GM12878 (cell line): Measurements from ENCODE around the gene TRAF3.

Source experiments
- BACH1 ChIP-seq: fragments of 450-650 bp; IDR thresholded peaks from 2 replicates; pipeline ENCODE4 v1.6.1; 2017; ENCODE audit warnings: mild to moderate bottlenecking, borderline replicate concordance
- EGR1 ChIP-seq, 2 experiments: IDR thresholded peaks; 1 replicate in 1 of 2; 2 replicates in 1 of 2; pipeline ENCODE4 v1.6.1; 2011 to 2012; ENCODE audit warnings: low read depth in 2 of 2, low read length in 2 of 2, borderline replicate concordance in 1 of 2, mild to moderate bottlenecking in 1 of 2, moderate library complexity in 1 of 2
- EP300 ChIP-seq, 2 experiments: fragments of 150-350 bp in 1 of 2; IDR thresholded peaks; 2 replicates each; pipeline ENCODE4 v1.6.1; 2011 to 2012; ENCODE audit warnings: low read depth in 2 of 2, low read length in 2 of 2, borderline replicate concordance in 1 of 2, improper control_type of control experiment in 1 of 2, inconsistent platforms in 1 of 2; ENCODE audit not compliant: control insufficient read depth in 1 of 2
- ESRRA ChIP-seq: IDR thresholded peaks from 2 replicates; pipeline ENCODE4 v1.6.1; 2012; ENCODE audit warnings: mild to moderate bottlenecking, low read length, improper control_type of control experiment
- EZH2 ChIP-seq: IDR thresholded peaks from 2 replicates; pipeline ENCODE4 v1.6.1; 2012; ENCODE audit warnings: low read depth, mild to moderate bottlenecking, control low read depth, inconsistent platforms, low read length, borderline replicate concordance; ENCODE audit not compliant: control insufficient read depth
- FOXM1 ChIP-seq: IDR thresholded peaks from 2 replicates; pipeline ENCODE4 v1.6.1; 2012; ENCODE audit warnings: low read depth, mild to moderate bottlenecking, inconsistent platforms, low read length, moderate library complexity
- HDAC2 ChIP-seq: fragments of 200-600 bp; sonication (generic); IDR thresholded peaks from 2 replicates; pipeline ENCODE4 v1.6.1; 2017
- JUND ChIP-seq: IDR thresholded peaks from 2 replicates; pipeline ENCODE4 v1.6.1; 2012; ENCODE audit warnings: low read depth, mild to moderate bottlenecking, low read length, improper control_type of control experiment, moderate library complexity
- MYC ChIP-seq: IDR thresholded peaks from 2 replicates; pipeline ENCODE4 v1.6.1; 2011; ENCODE audit warnings: mild to moderate bottlenecking, low read length, moderate library complexity, inconsistent platforms; ENCODE audit not compliant: insufficient read depth, insufficient replicate concordance, insufficient read length, severe bottlenecking
- POLR2AphosphoS2 ChIP-seq: IDR thresholded peaks from 2 replicates; pipeline ENCODE4 v1.6.1; 2011; ENCODE audit warnings: low read depth, mild to moderate bottlenecking, low read length, improper control_type of control experiment, moderate library complexity
- REST ChIP-seq: IDR thresholded peaks from 2 replicates; pipeline ENCODE4 v1.6.1; 2012; ENCODE audit warnings: mild to moderate bottlenecking, low read depth, low read length
- TAF1 ChIP-seq: IDR thresholded peaks from 2 replicates; pipeline ENCODE4 v1.6.1; 2011; ENCODE audit warnings: mild to moderate bottlenecking, low read depth, low read length, borderline replicate concordance
- YY1 ChIP-seq: IDR thresholded peaks from 2 replicates; pipeline ENCODE4 v1.6.1; 2011; ENCODE audit warnings: low read depth, mild to moderate bottlenecking, low read length
- TF ChIP-seq, protein P1 (sequence below), 3 experiments: IDR thresholded peaks in 2 of 3; conservative IDR thresholded peaks in 1 of 3; 2 replicates each; pipeline ENCODE4 v1.5.1; 2011; ENCODE audit warnings: low read depth in 3 of 3, low read length in 3 of 3, mild to moderate bottlenecking in 3 of 3, control low read depth in 2 of 3, moderate library complexity in 2 of 3, inconsistent platforms in 1 of 3, mixed read lengths in 1 of 3; ENCODE audit not compliant: control insufficient read depth in 2 of 3, insufficient read depth in 1 of 3; ENCODE audit errors: extremely low read depth in 1 of 3

- TF ChIP-seq MYC: no peak
- no peak for TF ChIP-seq TAF1
- TF ChIP-seq, protein P1, sequence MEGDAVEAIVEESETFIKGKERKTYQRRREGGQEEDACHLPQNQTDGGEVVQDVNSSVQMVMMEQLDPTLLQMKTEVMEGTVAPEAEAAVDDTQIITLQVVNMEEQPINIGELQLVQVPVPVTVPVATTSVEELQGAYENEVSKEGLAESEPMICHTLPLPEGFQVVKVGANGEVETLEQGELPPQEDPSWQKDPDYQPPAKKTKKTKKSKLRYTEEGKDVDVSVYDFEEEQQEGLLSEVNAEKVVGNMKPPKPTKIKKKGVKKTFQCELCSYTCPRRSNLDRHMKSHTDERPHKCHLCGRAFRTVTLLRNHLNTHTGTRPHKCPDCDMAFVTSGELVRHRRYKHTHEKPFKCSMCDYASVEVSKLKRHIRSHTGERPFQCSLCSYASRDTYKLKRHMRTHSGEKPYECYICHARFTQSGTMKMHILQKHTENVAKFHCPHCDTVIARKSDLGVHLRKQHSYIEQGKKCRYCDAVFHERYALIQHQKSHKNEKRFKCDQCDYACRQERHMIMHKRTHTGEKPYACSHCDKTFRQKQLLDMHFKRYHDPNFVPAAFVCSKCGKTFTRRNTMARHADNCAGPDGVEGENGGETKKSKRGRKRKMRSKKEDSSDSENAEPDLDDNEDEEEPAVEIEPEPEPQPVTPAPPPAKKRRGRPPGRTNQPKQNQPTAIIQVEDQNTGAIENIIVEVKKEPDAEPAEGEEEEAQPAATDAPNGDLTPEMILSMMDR (IDR thresholded peaks at IDR 0.05 in 2 of 3, conservative IDR thresholded peaks at IDR 0.05 in 1 of 3; ENCODE audit: control insufficient read depth in 2 of 3, extremely low read depth in 1 of 3, insufficient read depth in 1 of 3, low read depth in 3 of 3, low read length in 3 of 3): no peak
- no peak for TF ChIP-seq REST
- no peak for TF ChIP-seq FOXM1
- no peak for TF ChIP-seq JUND
- TF ChIP-seq YY1: no peak
- no peak for TF ChIP-seq HDAC2
- no peak for TF ChIP-seq EZH2
- no peak for TF ChIP-seq EP300 (IDR thresholded peaks at IDR 0.05; ENCODE audit: borderline replicate concordance in 1 of 2, control insufficient read depth in 1 of 2, low read depth in 2 of 2, low read length in 2 of 2)
- TF ChIP-seq BACH1: no peak
- TF ChIP-seq ESRRA: no peak
- TF ChIP-seq POLR2AphosphoS2: no peak
- TF ChIP-seq EGR1 (IDR thresholded peaks at IDR 0.05; ENCODE audit: borderline replicate concordance in 1 of 2, low read depth in 2 of 2, low read length in 2 of 2): no peak
These were observed 164.8 kb downstream of the TRAF3 start for GRCh38 chr14:102942069-102942468.
